Colonic mucosa (tissue), 4 donors: ENCODE data around the gene MIB2. TPM values are rescaled to one million over a fixed set of nuclear protein-coding genes. Genes with fewer than 3 reads are reported as not detected.
"Not testable (repeated sequence)": the region's sequence is repeated elsewhere in the genome, so short reads cannot be mapped to it uniquely, and the experiment has no call there.

Experiments
- DNase-seq: peaks from one replicate; pipeline ENCODE4 v3.0.0-alpha.2; 2020
- H3K27ac ChIP-seq: fragments of 200-600 bp; one replicate; pipeline ENCODE4 v1.8.0; 2021
- H3K27me3 ChIP-seq: fragments of 200-600 bp; one replicate; pipeline ENCODE4 v1.8.0; 2021
- H3K36me3 ChIP-seq: fragments of 200-600 bp; one replicate; pipeline ENCODE4 v1.8.0; 2021
- H3K4me1 ChIP-seq: fragments of 200-600 bp; one replicate; pipeline ENCODE4 v1.8.0; 2021; ENCODE audit warnings: mild to moderate bottlenecking
- H3K4me3 ChIP-seq: fragments of 200-600 bp; one replicate; pipeline ENCODE4 v1.8.0; 2021
- H3K9ac ChIP-seq, 2 donors: one replicate each; pipeline ENCODE4 v1.7.0; 2013; ENCODE audit warnings: control low read depth in 2 of 2, low read depth in 2 of 2, low read length in 2 of 2
- H3K9me3 ChIP-seq: fragments of 200-600 bp; one replicate; pipeline ENCODE4 v1.8.0; 2021
- CTCF ChIP-seq: fragments of 200-600 bp; IDR thresholded peaks from one replicate; pipeline ENCODE4 v1.8.0; 2022; ENCODE audit warnings: antibody characterized with exemption, mild to moderate bottlenecking
- intact Hi-C: fragments of 100-400 bp; cut with DNase I; formaldehyde crosslinking; loops from one replicate; pipeline ENCODE4 v1.14.1; 2022
- total RNA-seq, 2 donors: library from RNA; stranded (reverse); fragmentation: NEBNext Ultra II Directional in 1 of 2; extraction: Animal tissue kit (Norgen Biotek cat#: 25700) in 1 of 2; gene quantifications; one replicate each; pipeline ENCODE4 v1.2.1, GENCODE V29; 2021
- donor health status: healthy.
- donor health status: DM: no; HTN: no; CAD: no.
- donor health status: DM: no; HTN: no; CAD: no.

The MIB2 gene
- total RNA-seq, 2 donors from 2014 or later, result 57.0 to 121 TPM

DNA sequence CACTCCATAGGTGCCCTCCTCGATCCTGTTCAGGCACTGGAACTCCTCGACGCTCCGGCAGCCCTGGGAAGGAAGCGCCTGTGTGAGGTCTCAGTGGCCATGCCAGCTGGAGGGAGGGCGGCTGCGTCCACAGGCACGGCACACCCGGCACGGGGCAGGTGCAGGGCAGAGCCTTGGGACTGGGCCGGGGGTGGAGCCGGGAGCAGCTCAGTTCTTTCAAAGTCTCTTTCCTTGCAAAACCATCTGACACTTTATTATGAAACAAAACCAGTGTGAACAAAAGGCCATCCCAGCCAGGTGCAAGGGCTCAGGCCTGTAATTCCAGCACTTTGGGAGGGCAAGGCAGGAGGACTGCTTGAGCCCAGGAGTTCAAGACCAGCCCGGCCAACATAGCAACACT, 23.2 kb downstream of the MIB2 start:
- H3K36me3 ChIP-seq, H3K4me3 ChIP-seq, H3K27me3 ChIP-seq, intact Hi-C loops, H3K9me3 ChIP-seq, H3K4me1 ChIP-seq, H3K27ac ChIP-seq, DNase-seq, H3K9ac ChIP-seq: not testable (repeated sequence)

- DNase-seq, H3K4me3 ChIP-seq, H3K4me1 ChIP-seq, H3K27me3 ChIP-seq, intact Hi-C loops, H3K9me3 ChIP-seq, H3K27ac ChIP-seq, H3K36me3 ChIP-seq, H3K9ac ChIP-seq: not testable (repeated sequence)
Observed at GRCh38 chr1:1639368-1639767, 24.1 kb downstream of the MIB2 start.

- DNase-seq, H3K4me3 ChIP-seq, H3K4me1 ChIP-seq, H3K27ac ChIP-seq, H3K27me3 ChIP-seq, intact Hi-C loops, H3K9ac ChIP-seq, H3K9me3 ChIP-seq, H3K36me3 ChIP-seq: not testable (repeated sequence)
Observed at GRCh38 chr1:1640081-1640480, 24.8 kb downstream of the MIB2 start.

DNA sequence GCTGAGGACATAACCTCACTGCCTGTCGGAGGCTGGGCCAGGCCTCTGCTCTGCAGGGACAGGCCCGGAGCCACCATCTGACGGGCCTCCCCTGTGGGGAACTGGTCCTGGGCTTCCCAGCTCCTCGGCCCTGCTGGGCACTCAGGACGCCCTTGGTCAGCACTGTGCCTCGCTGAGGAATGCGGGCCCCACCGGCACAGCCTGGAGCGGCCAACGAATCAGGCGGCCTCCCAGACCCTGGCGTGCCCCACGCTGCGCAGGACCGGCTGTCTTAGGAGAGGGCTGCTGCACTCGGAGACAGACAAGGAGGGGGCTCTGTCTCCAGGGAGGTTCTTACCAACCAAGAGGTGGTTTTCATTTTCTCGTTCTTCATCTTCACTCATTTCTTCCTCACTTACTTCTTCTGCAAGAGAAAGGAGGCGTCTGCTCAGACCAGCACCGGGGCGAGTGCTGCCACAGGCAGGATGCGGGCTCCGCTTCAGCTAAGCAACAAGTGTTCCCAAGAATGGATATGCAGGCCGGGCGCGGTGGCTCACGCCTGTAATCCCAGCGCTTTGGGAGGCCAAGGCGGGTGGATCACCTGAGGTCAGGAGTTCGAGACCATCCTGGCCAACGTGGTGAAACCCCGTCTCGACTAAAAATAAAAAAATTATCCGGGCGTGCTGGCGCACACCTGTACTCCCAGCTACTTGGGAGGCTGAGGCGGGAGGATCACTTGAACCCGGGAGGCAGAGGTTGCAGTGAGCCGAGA, 25.6 kb downstream of the MIB2 start:
- H3K36me3 ChIP-seq, H3K27ac ChIP-seq: not testable (repeated sequence)

GRCh38 chr1:1646326-1646725, 31.0 kb downstream of the MIB2 start:
- H3K4me3 ChIP-seq, DNase-seq, H3K27me3 ChIP-seq, H3K27ac ChIP-seq, H3K9ac ChIP-seq, intact Hi-C loops, H3K4me1 ChIP-seq, H3K9me3 ChIP-seq, H3K36me3 ChIP-seq: not testable (repeated sequence)

More for the DNA sequence above, 25.6 kb downstream of the MIB2 start:
- H3K27me3 ChIP-seq, H3K9ac ChIP-seq, H3K9me3 ChIP-seq, H3K4me1 ChIP-seq, intact Hi-C loops, DNase-seq, H3K4me3 ChIP-seq: not testable (repeated sequence)

- H3K4me1 ChIP-seq, DNase-seq, H3K4me3 ChIP-seq, H3K36me3 ChIP-seq, H3K9me3 ChIP-seq, intact Hi-C loops, H3K27me3 ChIP-seq: not testable (repeated sequence)
- Histone ChIP-seq H3K9ac (peak overlapping the region in 1 of 2 donors; percentile 26), H3K27ac (peak overlapping the region; percentile 81)
Observed at GRCh38 chr1:1647567-1648241, 32.4 kb downstream of the MIB2 start.

DNA sequence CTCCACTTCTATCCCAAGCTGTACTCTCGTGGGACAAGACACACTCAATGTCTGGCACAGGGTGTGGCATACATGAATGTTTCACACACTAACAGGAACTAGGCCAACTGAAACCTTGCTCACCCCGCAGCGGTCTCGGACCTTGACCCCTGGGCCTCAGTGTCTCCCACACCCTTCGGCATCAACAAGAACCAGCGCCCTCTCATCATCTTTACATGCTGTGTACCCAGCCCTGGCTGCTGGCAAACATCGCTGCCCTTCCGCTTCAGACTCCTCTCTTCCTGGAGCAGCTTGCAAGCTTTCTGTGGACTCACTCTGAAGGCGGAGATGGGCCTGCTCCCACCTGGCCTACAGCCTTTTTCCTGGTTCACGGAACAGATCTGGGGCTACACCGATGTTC, 33.0 kb downstream of the MIB2 start:
- peak overlapping the region; percentile 81 for H3K27ac ChIP-seq
- H3K27me3 ChIP-seq, H3K9me3 ChIP-seq, H3K4me1 ChIP-seq, H3K36me3 ChIP-seq, H3K4me3 ChIP-seq, intact Hi-C loops: not testable (repeated sequence)
- peak overlapping the region; percentile 12 to 61 for H3K9ac ChIP-seq
- peak; percentile 92 for DNase-seq

GRCh38 chr1:1658583-1659549, 43.6 kb downstream of the MIB2 start, which contains the start of gene CDK11B:
TSS of gene CDK11B (minus strand) at chr1:1659004. CDS start at chr1:1657485, 1,519 bp downstream.
- H3K27me3 ChIP-seq, H3K36me3 ChIP-seq, H3K9me3 ChIP-seq, intact Hi-C loops, H3K4me1 ChIP-seq: not testable (repeated sequence)
- Histone ChIP-seq H3K9ac (peak within 1 kb of the TSS; percentile 28 to 83), H3K4me3 (peak within 1 kb of the TSS; percentile 46), H3K27ac (peak within 1 kb of the TSS; percentile 99)
- peak; percentile 36 for TF ChIP-seq CTCF
- DNase-seq, result peak; percentile 97

DNA sequence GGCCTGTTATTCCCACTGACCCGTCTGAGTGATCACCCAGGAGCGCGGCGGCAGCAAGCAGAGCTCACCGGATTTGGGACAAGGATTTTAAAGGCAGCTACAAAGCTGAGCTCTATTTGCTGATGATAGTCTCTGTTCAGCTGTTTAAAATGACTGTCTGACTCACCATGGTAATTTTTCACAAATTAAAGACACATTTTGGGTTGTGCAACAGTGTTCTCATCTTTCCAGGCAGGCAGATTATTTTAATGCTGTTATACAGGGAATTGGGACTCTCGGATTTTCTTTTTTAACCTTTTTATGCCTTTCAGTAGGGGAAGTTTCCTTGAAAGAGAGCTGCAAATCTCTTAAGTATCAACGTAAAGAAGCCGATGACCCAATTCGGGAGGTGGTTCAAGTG, 47.1 kb downstream of the MIB2 start:
- H3K4me1 ChIP-seq, H3K36me3 ChIP-seq, DNase-seq, H3K9ac ChIP-seq, H3K9me3 ChIP-seq, H3K27me3 ChIP-seq, H3K4me3 ChIP-seq, intact Hi-C loops: not testable (repeated sequence)
- H3K27ac ChIP-seq, result peak overlapping the region; percentile 47

- intact Hi-C loops, H3K9ac ChIP-seq, H3K27me3 ChIP-seq, H3K36me3 ChIP-seq, H3K4me1 ChIP-seq, H3K9me3 ChIP-seq, H3K4me3 ChIP-seq: not testable (repeated sequence)
- peak overlapping the region; percentile 47 for H3K27ac ChIP-seq
- DNase-seq, result peak; percentile 24
Observed at GRCh38 chr1:1662830-1663560, 47.7 kb downstream of the MIB2 start.

GRCh38 chr1:1664318-1664717, 49.0 kb downstream of the MIB2 start:
- H3K36me3 ChIP-seq, H3K9me3 ChIP-seq, DNase-seq, intact Hi-C loops, H3K27me3 ChIP-seq, H3K4me1 ChIP-seq, H3K9ac ChIP-seq, H3K27ac ChIP-seq, H3K4me3 ChIP-seq: not testable (repeated sequence)
